Right lung (tissue), 5 donors: Measurements from ENCODE around the gene TYMP. TPM values are rescaled to one million over a fixed set of nuclear protein-coding genes. Genes with fewer than 3 reads are reported as not detected.

Experiments used
- DNase-seq, 2 donors: peaks; one replicate each; pipeline ENCODE4 v3.0.0-alpha.2; 2013
- polyA plus RNA-seq, 5 donors: library from polyadenylated mRNA; unstranded; fragments of 120-200 nt; gene quantifications; one replicate each; pipeline versions ENCODE4 v1.2.1 to v1.2.3, GENCODE V29; 2013; ENCODE audit warnings: inconsistent platforms in 1 of 5, low replicate concordance in 1 of 5; ENCODE audit not compliant: insufficient read length in 5 of 5, insufficient read depth in 1 of 5

Gene TYMP
- polyA plus RNA-seq, 5 donors, result 1.9 to 6.9 (median 3.2) TPM

- no peak for DNase-seq
These were observed 34.5 kb upstream of the TYMP start for GRCh38 chr22:50564289-50564688.

GRCh38 chr22:50563413-50564160 lies 33.8 kb upstream of the TYMP start:
- no peak for DNase-seq

- peak; percentile 91 to 92 for DNase-seq
These were observed 33.0 kb upstream of the TYMP start, which contains the start of gene SYCE3 for GRCh38 chr22:50562523-50563412. SYCE3 (minus strand) TSS chr22:50562919; CDS start chr22:50556405, 6,514 bp downstream.

- DNase-seq, result no peak
These were observed 31.9 kb upstream of the TYMP start for GRCh38 chr22:50561401-50562358.

- no peak for DNase-seq
These were observed 30.2 kb upstream of the TYMP start for GRCh38 chr22:50560034-50560433.

- no peak for DNase-seq
These were observed 26.9 kb upstream of the TYMP start for GRCh38 chr22:50556703-50557102.

GRCh38 chr22:50553310-50553709 lies 23.5 kb upstream of the TYMP start:
- no peak for DNase-seq

- no peak for DNase-seq
These were observed 21.4 kb upstream of the TYMP start for GRCh38 chr22:50551160-50551752.

GRCh38 chr22:50550395-50550794 lies 20.6 kb upstream of the TYMP start:
- no peak for DNase-seq

- DNase-seq, result no peak
These were observed 19.3 kb upstream of the TYMP start for GRCh38 chr22:50548921-50549790.

- DNase-seq, result no peak
These were observed 18.5 kb upstream of the TYMP start for GRCh38 chr22:50548040-50548920.

GRCh38 chr22:50547263-50547985 lies 17.6 kb upstream of the TYMP start:
- DNase-seq, result no peak

- no peak for DNase-seq
These were observed 16.8 kb upstream of the TYMP start for GRCh38 chr22:50546326-50547262.

- DNase-seq, result no peak
These were observed 15.9 kb upstream of the TYMP start, which contains the start of gene KLHDC7B for GRCh38 chr22:50545522-50546325. KLHDC7B (plus strand) TSS chr22:50545899; CDS start chr22:50546244, 345 bp downstream.

- DNase-seq, result no peak
These were observed 15.0 kb upstream of the TYMP start for GRCh38 chr22:50544746-50545253.
